NCI-H2107 treated with DMSO at 0.1 percent for 48 hours (cell line): ENCODE results near the gene THADA.
"Not testable (repeated sequence)": the region's sequence is repeated elsewhere in the genome, so short reads cannot be mapped to it uniquely, and the experiment has no call there.

ENCODE experiments used
- DNase-seq: peaks from one replicate; lab custom pipeline; 2025; ENCODE audit not compliant: unreplicated experiment; lab: John Stamatoyannopoulos, UW

THADA gene

DNA sequence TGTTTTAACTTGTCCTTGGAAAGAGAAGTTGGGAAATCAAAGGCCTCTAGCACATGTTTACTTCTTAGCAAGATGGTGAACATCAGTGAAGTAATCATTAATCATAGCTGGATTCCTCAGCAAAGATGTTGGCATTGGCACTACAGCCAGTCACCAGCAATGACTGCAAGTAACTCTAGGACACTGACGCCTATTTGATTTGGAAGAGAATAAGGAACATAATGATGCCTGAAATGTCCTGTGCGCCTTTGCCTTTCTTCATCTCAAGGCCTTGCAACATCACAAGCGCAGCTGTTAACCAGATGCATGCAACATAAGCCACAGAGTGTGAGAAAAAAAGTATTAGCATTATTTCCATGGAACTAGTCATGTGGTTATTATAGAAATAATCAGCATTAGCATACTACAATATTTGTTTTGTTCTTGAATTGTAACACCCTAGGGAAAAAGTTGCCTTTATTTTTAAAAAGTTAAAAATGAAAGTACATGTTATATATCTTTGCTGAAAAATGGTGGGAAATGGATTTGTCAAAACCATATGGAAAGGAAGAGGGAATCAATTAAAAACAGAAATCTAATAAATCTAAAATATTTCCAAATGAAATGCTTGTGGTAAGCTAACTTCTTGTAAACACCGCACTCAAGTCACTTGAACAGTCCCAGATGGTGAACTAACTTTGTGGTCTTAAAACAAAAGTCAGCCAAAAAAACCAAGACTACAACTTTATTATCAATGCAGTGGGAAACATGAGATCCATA, 55.6 kb downstream of the THADA start:
- no peak for DNase-seq

DNA sequence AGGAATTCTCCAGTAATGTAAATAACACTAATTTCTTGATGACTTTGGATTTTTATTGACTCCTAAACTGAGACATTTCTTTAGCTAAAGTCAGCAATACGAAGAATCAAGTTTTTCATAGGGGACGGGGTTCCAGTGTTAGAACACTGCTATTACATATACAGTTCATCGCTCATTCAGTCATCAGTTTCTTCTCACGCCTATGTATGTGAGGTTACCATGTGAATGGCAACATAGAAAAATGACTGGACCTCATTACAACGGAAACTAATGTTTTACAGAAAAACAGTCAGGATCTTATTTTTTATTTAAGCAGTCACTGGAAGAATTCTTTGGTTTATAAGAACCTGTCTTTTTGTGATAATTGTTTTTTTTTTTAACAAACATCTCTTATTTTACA, 56.4 kb downstream of the THADA start:
- DNase-seq: no peak

- no peak for DNase-seq
Observed at GRCh38 chr2:43538034-43538670, 57.7 kb downstream of the THADA start.

DNA sequence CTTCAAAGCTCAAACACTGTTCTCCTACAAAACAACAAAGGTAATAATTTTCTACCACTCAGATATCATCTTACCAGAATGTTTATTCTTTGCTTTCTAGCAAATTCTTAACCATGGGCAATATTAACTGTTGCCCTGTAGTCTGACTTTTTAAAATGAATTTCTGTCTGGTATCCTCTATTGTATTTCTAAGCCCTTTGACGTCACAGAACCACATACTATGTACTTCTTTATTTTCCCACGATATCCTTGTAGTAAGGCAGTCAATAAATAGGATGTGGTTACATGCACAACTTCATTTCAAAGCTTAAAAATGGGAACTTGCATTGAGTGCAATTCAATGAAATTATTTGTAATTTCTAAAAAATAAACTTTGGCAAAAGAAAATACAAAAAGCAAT, 58.7 kb downstream of the THADA start:
- DNase-seq: no peak

DNA sequence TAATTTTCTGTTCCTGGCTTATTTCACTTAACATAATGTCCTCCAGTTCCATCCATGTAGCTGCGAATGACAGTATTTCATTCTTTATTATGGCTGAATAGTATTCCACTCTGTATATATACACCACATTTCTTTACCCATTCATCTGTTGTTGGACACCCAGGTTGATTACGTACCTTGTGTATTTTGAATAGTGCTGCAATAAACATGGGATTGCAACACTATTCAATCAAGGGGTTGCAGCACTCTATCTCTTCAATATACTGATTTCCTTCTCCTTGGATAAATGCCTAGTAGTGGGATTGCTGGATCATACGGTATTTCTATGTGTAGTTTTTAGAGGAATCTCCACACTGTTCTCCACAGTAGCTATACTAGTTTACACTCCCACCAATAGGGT, 61.3 kb downstream of the THADA start:
- DNase-seq: no peak

DNA sequence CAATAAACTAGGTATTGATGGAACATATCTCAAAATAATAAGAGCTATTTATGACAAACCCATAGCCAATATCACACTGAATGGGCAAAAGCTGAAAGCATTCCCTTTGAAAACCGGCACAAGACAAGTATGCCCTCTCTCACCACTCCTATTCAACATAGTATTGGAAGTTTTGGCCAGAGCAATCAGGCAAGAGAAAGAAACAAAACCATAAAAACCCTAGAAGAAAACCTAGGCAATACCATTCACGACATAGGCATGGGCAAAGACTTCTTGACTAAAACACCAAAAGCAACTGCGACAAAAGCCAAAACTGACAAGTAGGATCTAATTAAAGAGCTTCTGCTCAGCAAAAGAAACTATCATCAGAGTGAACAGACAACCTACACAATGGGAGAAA, 63.3 kb downstream of the THADA start:
- DNase-seq: not testable (repeated sequence)

GRCh38 chr2:43531251-43531650, 64.6 kb downstream of the THADA start:
- peak; percentile 48 for DNase-seq

- no peak for DNase-seq
Observed at GRCh38 chr2:43526994-43527393, 68.8 kb downstream of the THADA start.

- no peak for DNase-seq
Observed at GRCh38 chr2:43525506-43525905, 70.3 kb downstream of the THADA start.

GRCh38 chr2:43524177-43524965, 71.5 kb downstream of the THADA start:
- DNase-seq: no peak

DNA sequence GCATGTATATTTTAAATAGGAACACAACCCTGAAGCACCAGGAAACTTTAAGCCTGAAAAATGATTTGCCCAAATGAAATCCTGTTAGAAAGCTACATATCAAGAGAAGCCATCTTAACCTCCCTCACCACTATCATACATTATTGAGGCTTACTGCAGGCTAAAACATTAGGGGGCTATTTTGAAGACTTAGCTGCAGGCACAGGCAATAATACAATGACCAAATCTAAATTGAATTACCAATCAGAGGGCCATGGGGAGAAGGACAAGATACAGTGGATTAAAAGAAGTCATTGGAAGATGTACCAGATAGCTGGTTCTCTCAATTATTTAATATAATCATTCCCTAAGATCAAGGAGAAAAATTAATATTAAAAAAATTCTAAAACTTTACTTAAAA, 73.7 kb downstream of the THADA start:
- no peak for DNase-seq

GRCh38 chr2:43521568-43521967, 74.3 kb downstream of the THADA start:
- DNase-seq: no peak

- no peak for DNase-seq
Observed at GRCh38 chr2:43520919-43521318, 74.9 kb downstream of the THADA start.

DNA sequence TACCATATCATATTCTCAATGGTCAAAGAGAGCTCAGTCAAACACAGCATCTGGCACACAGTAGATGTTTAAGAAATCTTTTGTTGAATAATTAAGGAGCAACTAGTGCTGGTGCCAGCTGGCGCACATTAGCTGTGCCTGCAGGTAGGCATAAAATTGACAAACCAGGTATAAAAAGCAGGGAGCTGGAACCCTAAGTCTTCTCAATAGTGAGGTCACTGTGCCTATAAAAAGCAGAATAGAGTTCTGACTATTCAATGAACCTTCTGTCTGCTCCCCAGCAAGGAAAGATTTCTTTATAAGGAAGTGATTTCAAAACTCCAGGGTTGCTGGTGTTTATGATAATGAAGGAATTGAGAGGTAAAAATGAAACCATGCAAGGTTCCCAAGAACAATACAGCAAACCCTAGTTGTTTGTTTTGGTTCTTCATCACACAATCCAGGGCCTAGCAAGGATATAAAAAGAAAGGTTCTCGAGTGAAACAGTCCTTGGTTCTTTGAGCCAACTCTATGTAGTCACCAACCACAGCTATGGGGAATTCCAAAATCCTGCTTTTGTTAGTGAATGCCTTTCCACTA, 76.1 kb downstream of the THADA start:
- no peak for DNase-seq

DNA sequence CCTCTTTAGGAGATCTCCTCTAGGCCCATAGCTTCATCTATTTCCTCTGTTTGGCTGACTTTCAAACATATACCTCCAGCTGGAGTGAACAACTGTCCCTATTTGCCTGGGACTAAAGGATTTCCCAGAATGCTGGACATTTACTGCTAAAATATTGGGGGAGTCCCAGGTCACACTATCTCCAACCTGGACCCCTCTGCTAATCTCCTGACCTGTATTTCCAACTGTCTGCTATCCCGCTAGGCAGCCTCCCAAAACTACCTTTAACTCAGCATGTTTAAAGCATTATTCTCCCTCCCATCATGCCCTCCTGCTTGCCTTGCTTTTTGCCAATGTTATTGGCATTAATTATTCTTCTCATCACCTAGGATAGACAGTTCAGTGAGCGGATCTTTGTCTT, 77.1 kb downstream of the THADA start:
- no peak for DNase-seq

DNA sequence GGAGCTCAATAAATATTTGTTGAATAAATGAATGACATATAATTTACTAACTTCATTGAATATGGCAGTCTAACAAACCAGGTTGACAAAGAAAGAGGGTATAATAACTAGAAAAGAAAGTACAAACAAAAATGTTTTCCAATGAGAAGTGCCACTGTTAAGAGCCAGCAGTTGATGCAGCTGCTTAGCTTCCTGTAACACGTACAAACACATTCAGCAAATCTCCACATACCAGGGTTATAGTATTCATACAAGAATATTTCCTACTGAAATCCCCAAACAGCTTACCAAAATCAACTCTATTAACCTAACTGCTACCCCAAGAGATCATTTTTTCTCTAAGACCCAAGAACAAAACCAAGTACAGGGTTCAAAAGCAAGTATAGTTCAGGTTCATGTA, 77.7 kb downstream of the THADA start:
- DNase-seq: no peak

DNA sequence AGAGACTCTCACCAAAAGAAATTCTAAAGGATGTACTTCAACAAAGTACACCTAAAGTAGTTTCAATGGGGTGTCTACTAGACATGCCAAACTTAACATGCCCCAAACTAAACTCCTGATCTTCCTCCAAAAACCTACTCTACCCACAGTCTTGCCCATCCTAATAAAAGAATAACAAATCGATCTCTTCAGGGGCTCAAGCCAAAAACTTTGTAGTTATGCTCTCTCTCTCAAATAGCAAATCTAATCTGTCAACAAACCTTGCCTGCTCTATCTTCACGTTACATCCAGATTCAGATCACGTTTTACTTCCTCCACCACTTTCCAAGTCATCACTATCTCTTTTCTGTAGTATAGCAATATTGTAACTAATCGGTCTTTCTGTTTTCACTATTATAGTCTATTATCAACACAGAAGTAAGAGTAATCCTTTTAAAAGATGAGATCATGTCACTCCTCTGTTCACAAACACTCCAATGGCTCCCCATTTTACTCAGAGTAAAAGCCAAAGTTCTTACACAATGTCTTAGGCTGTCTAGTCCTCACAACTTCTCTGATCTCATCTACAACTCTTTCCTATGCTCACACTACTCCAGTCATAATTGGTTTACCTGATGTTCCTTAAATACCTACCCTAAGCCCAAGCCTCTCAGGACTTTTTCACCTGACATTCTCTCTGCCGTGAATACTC, 79.9 kb downstream of the THADA start:
- no peak for DNase-seq

DNA sequence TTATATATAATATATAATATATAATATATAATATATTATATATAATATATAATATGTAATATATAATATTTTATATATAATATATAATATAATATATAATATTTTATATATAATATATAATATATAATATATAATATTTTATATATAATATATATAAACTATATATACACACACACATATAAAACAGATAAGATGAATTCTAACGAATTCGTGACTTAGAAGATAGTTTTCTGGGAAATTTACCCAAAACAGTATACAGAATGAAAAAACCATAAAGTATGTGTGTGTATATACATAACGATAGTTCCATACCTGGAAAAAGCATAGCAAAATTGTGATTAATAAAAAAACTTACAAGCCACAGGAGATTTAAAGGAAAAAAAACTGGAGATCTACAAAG, 80.6 kb downstream of the THADA start:
- no peak for DNase-seq

DNA sequence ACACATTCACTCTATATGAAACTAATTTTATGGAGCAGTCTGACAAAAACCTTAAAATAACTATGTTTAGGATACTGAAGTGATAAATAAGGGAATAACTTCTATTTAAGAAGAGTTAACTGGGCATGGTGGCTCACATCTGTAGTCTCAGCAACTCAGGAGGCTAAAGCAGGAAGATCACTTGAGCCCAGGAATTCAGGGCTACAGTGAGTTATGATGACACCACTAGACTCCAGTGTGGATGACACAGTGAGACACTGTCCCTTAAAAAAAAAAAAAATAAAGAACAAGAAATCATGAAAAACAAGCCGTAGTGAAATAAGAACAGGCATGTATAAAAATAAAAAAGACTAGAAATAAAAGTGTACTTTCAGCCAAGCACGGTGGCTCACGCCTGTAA, 82.0 kb downstream of the THADA start:
- DNase-seq: no peak

DNA sequence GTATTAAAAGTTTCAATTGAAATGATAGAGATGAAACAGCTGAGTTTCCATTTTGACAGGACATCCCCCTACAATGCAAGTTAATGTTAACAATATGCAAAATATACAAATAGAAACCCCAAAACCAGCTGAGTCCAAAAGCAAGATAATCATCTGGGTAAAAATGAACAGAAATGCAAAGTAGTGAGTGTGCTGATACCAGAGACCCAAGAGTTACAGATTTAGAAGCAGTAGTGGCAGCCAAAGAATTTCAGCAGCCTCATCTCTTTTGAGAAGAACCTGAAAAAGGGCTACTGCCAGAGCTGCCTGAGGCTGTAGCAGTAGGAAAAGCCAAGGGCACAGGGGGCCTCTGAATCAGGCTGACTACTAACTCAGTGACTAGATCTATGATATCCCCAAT, 82.6 kb downstream of the THADA start:
- DNase-seq: no peak

GRCh38 chr2:43511199-43511598, 84.6 kb downstream of the THADA start:
- DNase-seq: no peak
